Activated CD4-positive, CD25-positive, alpha-beta regulatory T cell treated with anti-CD3 and anti-CD28 coated beads, Interleukin-2, amount 50 U/mL, for 16 hours (primary cell): Measurements from ENCODE around the gene KCTD16.

Source experiments
- DNase-seq: peaks from one replicate; pipeline ENCODE4 v3.0.0-alpha.2; 2020; ENCODE audit warnings: low read depth, low spot score

KCTD16 gene

GRCh38 chr5:144166696-144167095, 4.0 kb upstream of the KCTD16 start:
- DNase-seq: no peak

GRCh38 chr5:144167998-144168397, 2.7 kb upstream of the KCTD16 start:
- DNase-seq: no peak

GRCh38 chr5:144169904-144170275, 783 bp upstream of the KCTD16 start:
- no peak for DNase-seq

- DNase-seq: no peak
These were observed 3.1 kb downstream of the KCTD16 start for GRCh38 chr5:144173766-144174165.

GRCh38 chr5:144177548-144177947, 6.9 kb downstream of the KCTD16 start:
- no peak for DNase-seq

- DNase-seq: no peak
These were observed 8.6 kb downstream of the KCTD16 start for GRCh38 chr5:144179226-144179625.

- DNase-seq: no peak
These were observed 12.7 kb downstream of the KCTD16 start for GRCh38 chr5:144183254-144183889.

GRCh38 chr5:144187699-144188294, 17.1 kb downstream of the KCTD16 start:
- peak; percentile 68 for DNase-seq

- peak; percentile 65 for DNase-seq
These were observed 19.2 kb downstream of the KCTD16 start for GRCh38 chr5:144189800-144190429.

GRCh38 chr5:144191531-144191930, 20.9 kb downstream of the KCTD16 start:
- DNase-seq: no peak

GRCh38 chr5:144191998-144192397, 21.3 kb downstream of the KCTD16 start:
- DNase-seq: peak; percentile 33

- no peak for DNase-seq
These were observed 22.0 kb downstream of the KCTD16 start for GRCh38 chr5:144192661-144193060.

- DNase-seq: no peak
These were observed 23.5 kb downstream of the KCTD16 start for GRCh38 chr5:144194144-144194543.

- no peak for DNase-seq
These were observed 24.8 kb downstream of the KCTD16 start for GRCh38 chr5:144195448-144195847.

- DNase-seq: no peak
These were observed 25.9 kb downstream of the KCTD16 start for GRCh38 chr5:144196612-144197011.

GRCh38 chr5:144198386-144198785, 27.7 kb downstream of the KCTD16 start:
- DNase-seq: no peak

- no peak for DNase-seq
These were observed 30.9 kb downstream of the KCTD16 start for GRCh38 chr5:144201588-144201987.

GRCh38 chr5:144202072-144202471, 31.4 kb downstream of the KCTD16 start:
- DNase-seq: no peak

- no peak for DNase-seq
These were observed 32.1 kb downstream of the KCTD16 start for GRCh38 chr5:144202726-144203125.

GRCh38 chr5:144203750-144204596, 33.3 kb downstream of the KCTD16 start:
- no peak for DNase-seq

- DNase-seq: no peak
These were observed 34.5 kb downstream of the KCTD16 start for GRCh38 chr5:144205141-144205551.

- no peak for DNase-seq
These were observed 35.5 kb downstream of the KCTD16 start for GRCh38 chr5:144206141-144206540.
